Suprapubic skin (tissue), 4 donors: Measurements from ENCODE around the gene CCSER1. TPM values are rescaled to one million over a fixed set of nuclear protein-coding genes. Genes with fewer than 3 reads are reported as not detected.

Source experiments
- DNase-seq, 2 donors: peaks; one replicate each; pipeline ENCODE4 v3.0.0-alpha.2; 2019; ENCODE audit warnings: low spot score in 2 of 2
- H3K27ac ChIP-seq: fragments of 200-600 bp; sonication (generic); one replicate; pipeline ENCODE4 v1.5.1; 2019
- H3K27me3 ChIP-seq: fragments of 200-600 bp; sonication (generic); one replicate; pipeline ENCODE4 v1.5.1; 2019
- H3K36me3 ChIP-seq: fragments of 200-600 bp; sonication (generic); one replicate; pipeline ENCODE4 v1.5.1; 2019
- H3K4me1 ChIP-seq: fragments of 200-600 bp; sonication (generic); one replicate; pipeline ENCODE4 v1.5.1; 2019
- H3K4me3 ChIP-seq: fragments of 200-600 bp; sonication (generic); one replicate; pipeline ENCODE4 v1.5.1; 2019; ENCODE audit warnings: mild to moderate bottlenecking
- H3K9me3 ChIP-seq: fragments of 200-600 bp; sonication (generic); one replicate; pipeline ENCODE4 v1.5.1; 2019
- EP300 ChIP-seq: sonication (generic); formaldehyde crosslinking; IDR thresholded peaks from one replicate; pipeline ENCODE4 v1.6.1; 2017; ENCODE audit warnings: antibody characterized with exemption
- POLR2A ChIP-seq, 2 donors: fragments of 450-650 bp; IDR thresholded peaks; one replicate each; pipeline ENCODE4 v1.6.1; 2017; ENCODE audit warnings: antibody characterized with exemption in 2 of 2, mild to moderate bottlenecking in 2 of 2, moderate library complexity in 2 of 2
- POLR2AphosphoS5 ChIP-seq, 3 donors: sonication (generic); formaldehyde crosslinking; IDR thresholded peaks; one replicate each; pipeline ENCODE4 v1.6.1; 2017; ENCODE audit warnings: antibody characterized with exemption in 3 of 3
- WGBS: methylation state at CpG from one replicate; pipeline ENCODE4 v1.1.5; 2018; 5-methylcytosine and 5-hydroxymethylcytosine counted together
- total RNA-seq, 4 donors: library from RNA; depleted of rRNA; stranded (reverse); fragments of >200 nt; gene quantifications; one replicate each; pipeline ENCODE4 v1.1.0, GENCODE V29; 2016
- TF ChIP-seq, protein P1 (sequence below), 2 donors: fragments of 200-600 bp in 1 of 2; fragments of 450-650 bp in 1 of 2; sonication (generic) in 1 of 2; IDR thresholded peaks; one replicate each; pipeline ENCODE4 v1.5.1; 2016 to 2019; ENCODE audit warnings: antibody characterized with exemption in 2 of 2, mild to moderate bottlenecking in 1 of 2, moderate library complexity in 1 of 2

CCSER1 gene
- total RNA-seq, 4 donors from 2014 or later: 6.7 to 39.5 (median 11.8) TPM

DNA sequence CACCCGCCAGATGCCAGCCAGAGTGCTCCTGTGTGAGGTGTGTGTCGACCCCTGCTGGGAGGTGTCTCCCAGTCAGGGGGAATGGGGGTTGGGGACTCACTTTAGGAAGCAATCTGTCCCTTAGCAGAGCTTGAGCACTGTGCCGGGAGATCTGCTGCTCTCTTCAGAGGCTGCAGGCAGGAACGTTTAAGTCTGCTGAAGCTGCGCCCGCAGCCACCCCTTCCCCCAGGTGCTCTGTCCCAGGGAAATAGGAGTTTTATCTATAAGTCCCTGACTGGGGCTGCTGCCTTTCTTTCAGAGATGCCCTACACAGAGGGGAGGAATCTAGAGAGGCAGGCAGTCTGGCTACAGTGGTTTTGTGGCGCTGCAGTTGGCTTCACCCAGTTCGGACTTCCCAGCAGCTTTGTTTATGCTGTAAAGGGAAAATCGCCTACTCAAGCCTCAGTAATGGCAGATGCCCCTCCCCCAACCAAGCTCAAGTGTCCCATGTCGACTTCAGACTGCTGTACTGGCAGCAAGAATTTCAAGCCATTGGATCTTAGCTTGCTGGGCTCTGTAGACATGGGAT lies 80.8 kb downstream of the CCSER1 start:
- Histone ChIP-seq H3K4me3 (no peak overlapping the region), H3K4me1 (no peaks in the 10 kb centered on the region), H3K36me3 (no peaks in the 10 kb centered on the region), H3K9me3 (no peaks in the 10 kb centered on the region), H3K27me3 (no peaks in the 10 kb centered on the region), H3K27ac (no peak overlapping the region)
- TF ChIP-seq EP300: no peak
- TF ChIP-seq POLR2AphosphoS5 (IDR thresholded peaks at IDR 0.05): no peak
- DNase-seq: no peak
- WGBS: 94% methylated on average over 7 of the region's 10 CpGs

DNA sequence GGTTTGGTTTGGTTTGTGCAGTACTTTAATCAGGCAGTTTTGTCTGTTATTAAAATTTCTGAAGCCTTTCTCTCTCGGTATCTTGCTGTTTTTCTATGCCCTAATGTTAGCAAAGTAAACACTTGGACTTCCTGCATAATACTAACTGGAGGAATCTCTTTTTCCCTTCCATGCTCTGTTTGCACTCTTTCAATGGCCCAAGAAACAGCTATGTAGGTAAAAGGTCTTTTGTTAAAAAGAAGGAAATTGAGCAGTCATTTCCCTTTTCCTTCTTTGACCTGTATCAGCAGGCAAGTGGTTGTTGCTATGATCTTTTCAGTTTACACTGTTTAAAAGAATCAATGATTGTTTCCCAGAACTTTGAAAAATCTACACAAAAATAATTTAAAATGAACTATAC lies 82.7 kb downstream of the CCSER1 start:
- 50% methylated on average over 1 of the region's 1 CpG for WGBS
- Histone ChIP-seq H3K27me3 (no peaks in the 10 kb centered on the region), H3K4me3 (no peak overlapping the region), H3K27ac (no peak overlapping the region), H3K4me1 (no peaks in the 10 kb centered on the region), H3K36me3 (no peaks in the 10 kb centered on the region), H3K9me3 (no peaks in the 10 kb centered on the region)
- DNase-seq: no peak
- TF ChIP-seq, protein P1, sequence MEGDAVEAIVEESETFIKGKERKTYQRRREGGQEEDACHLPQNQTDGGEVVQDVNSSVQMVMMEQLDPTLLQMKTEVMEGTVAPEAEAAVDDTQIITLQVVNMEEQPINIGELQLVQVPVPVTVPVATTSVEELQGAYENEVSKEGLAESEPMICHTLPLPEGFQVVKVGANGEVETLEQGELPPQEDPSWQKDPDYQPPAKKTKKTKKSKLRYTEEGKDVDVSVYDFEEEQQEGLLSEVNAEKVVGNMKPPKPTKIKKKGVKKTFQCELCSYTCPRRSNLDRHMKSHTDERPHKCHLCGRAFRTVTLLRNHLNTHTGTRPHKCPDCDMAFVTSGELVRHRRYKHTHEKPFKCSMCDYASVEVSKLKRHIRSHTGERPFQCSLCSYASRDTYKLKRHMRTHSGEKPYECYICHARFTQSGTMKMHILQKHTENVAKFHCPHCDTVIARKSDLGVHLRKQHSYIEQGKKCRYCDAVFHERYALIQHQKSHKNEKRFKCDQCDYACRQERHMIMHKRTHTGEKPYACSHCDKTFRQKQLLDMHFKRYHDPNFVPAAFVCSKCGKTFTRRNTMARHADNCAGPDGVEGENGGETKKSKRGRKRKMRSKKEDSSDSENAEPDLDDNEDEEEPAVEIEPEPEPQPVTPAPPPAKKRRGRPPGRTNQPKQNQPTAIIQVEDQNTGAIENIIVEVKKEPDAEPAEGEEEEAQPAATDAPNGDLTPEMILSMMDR (IDR thresholded peaks at IDR 0.05): no peak
- TF ChIP-seq EP300: no peak

DNA sequence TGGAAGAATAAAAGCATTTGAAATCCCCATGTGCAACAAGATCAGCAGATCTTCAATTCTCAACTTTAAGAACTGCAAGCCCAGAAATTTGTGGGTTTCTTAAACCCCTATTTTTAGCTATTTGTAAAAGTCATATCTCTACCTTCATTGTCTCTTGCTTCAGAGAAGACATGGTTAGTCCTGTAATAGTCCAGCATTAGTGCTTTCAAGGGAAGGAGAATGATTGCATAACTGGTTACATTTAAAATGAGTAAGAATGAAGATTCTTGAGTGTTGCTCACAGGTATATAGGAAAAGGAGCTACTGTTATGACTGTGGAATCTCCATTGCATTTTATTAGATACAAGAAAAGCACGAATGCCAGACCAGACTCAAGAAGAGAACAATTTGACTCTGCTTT lies 84.0 kb downstream of the CCSER1 start:
- no peaks in the 10 kb centered on the region for H3K9me3 ChIP-seq
- TF ChIP-seq, protein P1 (IDR thresholded peaks at IDR 0.05): no peak
- no peak for TF ChIP-seq POLR2A (IDR thresholded peaks at IDR 0.05)
- TF ChIP-seq EP300: no peak
- TF ChIP-seq POLR2AphosphoS5 (IDR thresholded peaks at IDR 0.05): no peak
- no peaks in the 10 kb centered on the region for H3K36me3 ChIP-seq
- H3K4me1 ChIP-seq: no peaks in the 10 kb centered on the region
- WGBS: 76% methylated on average over 1 of the region's 1 CpG
- no peaks in the 10 kb centered on the region for H3K27me3 ChIP-seq
- DNase-seq: no peak
- no peak overlapping the region for H3K4me3 ChIP-seq
- no peak overlapping the region for H3K27ac ChIP-seq

DNA sequence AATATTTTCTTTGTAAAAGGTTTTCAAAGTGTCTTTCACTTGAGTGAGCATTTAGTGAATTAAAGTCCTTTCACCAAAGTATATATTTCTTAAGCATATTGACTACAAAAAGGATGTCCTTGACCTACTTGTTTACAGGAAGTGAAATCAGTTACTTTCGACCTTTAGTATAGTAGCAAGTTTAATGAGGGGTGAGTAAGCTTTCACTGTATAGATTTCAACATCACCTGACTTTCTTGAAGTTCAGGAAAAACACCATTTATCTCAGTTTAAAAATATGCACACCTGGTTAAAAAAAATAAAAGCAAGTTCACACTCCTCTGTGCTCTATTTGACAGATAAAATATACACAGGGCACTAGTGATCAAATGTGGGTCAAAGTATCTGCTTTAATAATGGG lies 88.1 kb downstream of the CCSER1 start:
- H3K9me3 ChIP-seq: no peaks in the 10 kb centered on the region
- H3K4me3 ChIP-seq: no peak overlapping the region
- TF ChIP-seq EP300 (no peak), POLR2A (IDR thresholded peaks at IDR 0.05) (no peak)
- TF ChIP-seq, protein P1 (IDR thresholded peaks at IDR 0.05): no peak
- no peaks in the 10 kb centered on the region for H3K4me1 ChIP-seq
- no peak for DNase-seq
- H3K36me3 ChIP-seq: no peaks in the 10 kb centered on the region
- H3K27ac ChIP-seq: no peak overlapping the region
- H3K27me3 ChIP-seq: no peaks in the 10 kb centered on the region
- WGBS: 31% methylated on average over 1 of the region's 1 CpG

DNA sequence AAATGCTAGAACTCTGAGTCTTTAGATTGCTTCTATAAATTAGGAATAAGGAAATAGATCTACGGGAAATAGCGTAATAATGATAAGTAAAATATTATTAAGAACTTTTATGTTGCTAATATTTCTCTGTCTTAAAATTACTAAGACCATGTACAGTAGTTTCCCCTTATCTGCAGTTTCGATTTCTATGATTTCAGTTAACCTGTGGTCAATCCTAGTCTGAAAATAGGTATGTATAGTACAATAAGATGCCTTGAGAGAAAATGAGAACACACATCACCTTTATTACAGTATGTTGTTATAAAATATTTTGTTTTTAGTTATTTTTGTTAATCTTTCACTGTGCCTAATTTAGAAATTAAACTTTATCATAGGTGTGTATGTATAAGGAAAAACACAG lies 92.6 kb downstream of the CCSER1 start:
- DNase-seq: no peak
- Histone ChIP-seq H3K4me1 (no peaks in the 10 kb centered on the region), H3K27ac (no peak overlapping the region), H3K36me3 (no peaks in the 10 kb centered on the region), H3K27me3 (no peaks in the 10 kb centered on the region), H3K4me3 (no peak overlapping the region), H3K9me3 (no peaks in the 10 kb centered on the region)
- 91% methylated on average over 3 of the region's 3 CpGs for WGBS
- TF ChIP-seq EP300 (no peak), POLR2AphosphoS5 (IDR thresholded peaks at IDR 0.05) (no peak), POLR2A (IDR thresholded peaks at IDR 0.05) (no peak)
- TF ChIP-seq, protein P1 (IDR thresholded peaks at IDR 0.05): no peak

DNA sequence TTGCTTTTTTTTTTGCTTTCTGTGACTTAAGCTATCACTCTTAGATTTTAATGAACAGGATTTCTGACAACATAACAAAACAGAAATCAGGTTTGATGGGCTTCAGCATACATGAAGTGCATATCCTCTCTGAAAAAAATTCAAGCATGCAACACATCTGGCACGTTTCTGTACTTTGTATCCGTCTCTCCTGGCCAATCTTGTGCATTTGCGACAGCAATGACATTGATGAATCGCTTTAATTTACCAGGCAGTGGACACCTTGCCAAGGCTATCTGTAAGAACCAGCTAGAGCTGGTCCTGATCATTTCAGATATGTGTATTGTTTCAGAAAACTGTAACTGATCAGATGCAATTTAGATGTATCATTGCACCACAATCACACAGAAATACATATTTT lies 93.3 kb downstream of the CCSER1 start:
- 52% methylated on average over 4 of the region's 4 CpGs for WGBS
- Histone ChIP-seq H3K36me3 (no peaks in the 10 kb centered on the region), H3K27me3 (no peaks in the 10 kb centered on the region), H3K9me3 (no peaks in the 10 kb centered on the region), H3K27ac (no peak overlapping the region), H3K4me3 (no peak overlapping the region), H3K4me1 (no peaks in the 10 kb centered on the region)
- no peak for TF ChIP-seq EP300
- TF ChIP-seq, protein P1 (IDR thresholded peaks at IDR 0.05): no peak
- no peak for TF ChIP-seq POLR2AphosphoS5 (IDR thresholded peaks at IDR 0.05)
- no peak for TF ChIP-seq POLR2A (IDR thresholded peaks at IDR 0.05)
- no peak for DNase-seq
